Kidney (tissue), 14 donors: ENCODE measurements around the gene CCNH. TPM values are rescaled to one million over a fixed set of nuclear protein-coding genes. Genes with fewer than 3 reads are reported as not detected.

ENCODE experiments used
- DNase-seq, 5 donors: peaks; one replicate each; pipeline ENCODE4 v3.0.0-alpha.2; 2013 to 2020
- FAIRE-seq: peaks from 2 replicates; lab custom pipeline; 2012; peaks lifted over from hg19 to GRCh38; lab: Jason Lieb, UNC
- H3K27ac ChIP-seq, 2 donors: one replicate each; pipeline ENCODE4 v1.7.0; 2013; ENCODE audit warnings: low read depth in 2 of 2, low read length in 2 of 2, inconsistent platforms in 1 of 2
- H3K27me3 ChIP-seq: one replicate; pipeline ENCODE4 v1.7.1; 2013; ENCODE audit warnings: low read length, inconsistent platforms; ENCODE audit not compliant: control insufficient read depth, insufficient read depth
- H3K36me3 ChIP-seq, 3 donors: one replicate each; pipeline versions ENCODE4 v1.7.0 to v1.7.1; 2013; ENCODE audit warnings: low read length in 3 of 3, control low read depth in 1 of 3, inconsistent platforms in 1 of 3; ENCODE audit not compliant: insufficient read depth in 3 of 3, control insufficient read depth in 2 of 3
- H3K4me1 ChIP-seq, 3 donors: one replicate each; pipeline versions ENCODE4 v1.7.0 to v1.7.1; 2013; ENCODE audit warnings: low read length in 3 of 3, inconsistent platforms in 1 of 3, low read depth in 1 of 3; ENCODE audit not compliant: control insufficient read depth in 2 of 3, insufficient read depth in 2 of 3
- H3K4me3 ChIP-seq, 3 donors: one replicate each; pipeline versions ENCODE4 v1.7.0 to v1.8.1; 2013; ENCODE audit warnings: low read length in 3 of 3, control low read depth in 1 of 3, inconsistent platforms in 1 of 3
- H3K9ac ChIP-seq, 3 donors: one replicate each; pipeline versions ENCODE4 v1.7.0 to v1.7.1; 2013; ENCODE audit warnings: low read length in 3 of 3, control low read depth in 1 of 3, inconsistent platforms in 1 of 3
- H3K9me3 ChIP-seq, 3 donors: one replicate each; pipeline versions ENCODE4 v1.7.0 to v1.7.1; 2013; ENCODE audit warnings: low read length in 3 of 3, control low read depth in 1 of 3, inconsistent platforms in 1 of 3; ENCODE audit not compliant: control insufficient read depth in 2 of 3, insufficient read depth in 1 of 3
- intact Hi-C: fragments of 100-400 bp; cut with DNase I; formaldehyde crosslinking; loops from one replicate; pipeline ENCODE4 v1.11.1; 2022
- polyA plus RNA-seq: library from polyadenylated mRNA; stranded (reverse); fragments of 350-450 nt; fragmentation: Illumina TruSeq; extraction: RNeasy Lipid Tissue Mini Kit (QIAGEN cat#74804); gene quantifications from one replicate; pipeline ENCODE4 v1.2.3, GENCODE V29; 2014; ENCODE audit warnings: low read depth, low replicate concordance; ENCODE audit not compliant: insufficient read depth
- total RNA-seq: library from RNA; stranded (reverse); fragmentation: NEBNext Ultra II Directional; extraction: Animal tissue kit (Norgen Biotek cat#: 25700); gene quantifications from one replicate; pipeline ENCODE4 v1.2.1, GENCODE V29; 2021
- TF ChIP-seq, protein P1 (sequence below): IDR thresholded peaks from 3 replicates; pipeline ENCODE4 v1.5.1; 2012; ENCODE audit warnings: mild to moderate bottlenecking, moderate library complexity, borderline replicate concordance; ENCODE audit not compliant: insufficient read depth; ENCODE audit errors: extremely low read depth
- donor health status: control.
- donor health status: control.
- donor health status: control.
- donor health status: control.
- donor health status: control.
- donor health status: DM: yes; HTN: yes; CAD: no.
- donor health status: Normal renal cell carcinoma (clear cell type).

The CCNH gene
- total and polyA plus RNA-seq, 2 donors from 2014 or later: 49.7 to 52.6 TPM

DNA sequence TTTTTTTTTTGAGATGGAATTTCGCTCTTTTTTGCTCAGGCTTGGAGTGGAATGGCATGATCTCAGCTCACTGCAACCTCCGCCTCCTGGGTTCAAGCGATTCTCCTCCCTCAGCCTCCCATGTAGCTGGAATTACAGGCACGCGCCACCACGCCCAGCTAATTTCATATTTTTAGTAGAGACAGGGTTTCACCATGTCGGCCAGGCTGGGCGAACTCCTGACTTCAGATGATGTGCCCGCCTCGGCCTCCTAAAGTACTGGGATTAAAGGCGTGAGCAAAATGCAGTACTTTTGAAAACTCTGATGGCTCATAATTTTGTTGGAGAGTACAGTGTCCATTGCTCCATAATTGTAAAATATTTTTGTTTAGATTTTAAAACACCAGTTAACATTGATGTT lies 52.6 kb downstream of the CCNH start:
- no peaks in the 10 kb centered on the region for H3K27me3 ChIP-seq
- peaks cover 4 to 6% (median 5%) of the 10 kb centered on the region in 3 donors for H3K36me3 ChIP-seq
- no peaks in the 10 kb centered on the region for H3K9me3 ChIP-seq
- no peak for FAIRE-seq
- TF ChIP-seq, protein P1, sequence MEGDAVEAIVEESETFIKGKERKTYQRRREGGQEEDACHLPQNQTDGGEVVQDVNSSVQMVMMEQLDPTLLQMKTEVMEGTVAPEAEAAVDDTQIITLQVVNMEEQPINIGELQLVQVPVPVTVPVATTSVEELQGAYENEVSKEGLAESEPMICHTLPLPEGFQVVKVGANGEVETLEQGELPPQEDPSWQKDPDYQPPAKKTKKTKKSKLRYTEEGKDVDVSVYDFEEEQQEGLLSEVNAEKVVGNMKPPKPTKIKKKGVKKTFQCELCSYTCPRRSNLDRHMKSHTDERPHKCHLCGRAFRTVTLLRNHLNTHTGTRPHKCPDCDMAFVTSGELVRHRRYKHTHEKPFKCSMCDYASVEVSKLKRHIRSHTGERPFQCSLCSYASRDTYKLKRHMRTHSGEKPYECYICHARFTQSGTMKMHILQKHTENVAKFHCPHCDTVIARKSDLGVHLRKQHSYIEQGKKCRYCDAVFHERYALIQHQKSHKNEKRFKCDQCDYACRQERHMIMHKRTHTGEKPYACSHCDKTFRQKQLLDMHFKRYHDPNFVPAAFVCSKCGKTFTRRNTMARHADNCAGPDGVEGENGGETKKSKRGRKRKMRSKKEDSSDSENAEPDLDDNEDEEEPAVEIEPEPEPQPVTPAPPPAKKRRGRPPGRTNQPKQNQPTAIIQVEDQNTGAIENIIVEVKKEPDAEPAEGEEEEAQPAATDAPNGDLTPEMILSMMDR: no peak
- H3K9ac ChIP-seq: no peak overlapping the region
- H3K27ac ChIP-seq: no peak overlapping the region
- intact Hi-C loops: no loop called here
- no peak overlapping the region for H3K4me3 ChIP-seq
- no peaks in the 10 kb centered on the region for H3K4me1 ChIP-seq
- peak in 1 of 5 donors; percentile 39 for DNase-seq

DNA sequence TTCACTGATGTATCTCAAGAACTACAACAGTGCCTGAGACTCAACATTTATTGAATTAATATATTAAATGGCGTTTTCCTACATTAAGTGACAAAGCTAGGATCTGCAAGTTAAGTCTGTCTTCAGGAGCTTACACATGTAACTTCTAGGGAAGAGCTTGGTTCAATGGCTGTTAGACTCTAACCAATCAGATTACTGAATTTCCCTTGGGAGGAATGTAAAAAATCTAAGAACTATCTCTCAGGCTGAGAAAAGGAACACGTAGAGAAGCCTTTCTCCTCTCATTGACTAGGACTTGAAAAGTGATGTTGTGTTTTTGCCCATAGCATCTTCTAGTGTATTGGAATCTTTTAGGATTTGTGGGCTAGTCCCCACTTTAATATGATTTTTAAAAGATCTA lies 53.6 kb downstream of the CCNH start:
- no peak for DNase-seq
- no peak overlapping the region for H3K9ac ChIP-seq
- H3K27me3 ChIP-seq: no peaks in the 10 kb centered on the region
- H3K4me3 ChIP-seq: no peak overlapping the region
- no peak for FAIRE-seq
- no peaks in the 10 kb centered on the region for H3K9me3 ChIP-seq
- peaks cover 0 to 4% (median 2%) of the 10 kb centered on the region in 3 donors for H3K36me3 ChIP-seq
- TF ChIP-seq, protein P1: no peak
- no peaks in the 10 kb centered on the region for H3K4me1 ChIP-seq
- intact Hi-C loops: no loop called here
- H3K27ac ChIP-seq: no peak overlapping the region

DNA sequence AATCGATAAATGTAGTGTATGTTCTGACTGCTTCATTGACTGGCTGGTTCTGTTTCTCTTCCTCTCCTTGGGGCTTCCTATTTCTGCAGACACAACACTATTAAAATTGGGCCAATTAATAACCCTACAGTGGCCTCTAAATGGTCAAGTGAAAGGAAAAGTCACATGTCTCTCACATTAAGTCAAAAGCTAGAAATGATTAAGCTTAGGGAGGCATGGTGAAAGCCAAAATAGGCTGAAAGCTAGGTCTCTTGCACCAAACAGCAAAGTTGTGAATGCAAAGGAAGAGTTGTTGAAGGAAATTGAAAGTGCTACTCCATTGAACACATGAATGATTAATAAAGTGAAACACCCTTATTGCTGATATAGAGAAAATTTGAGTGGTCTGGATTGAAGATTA lies 58.2 kb downstream of the CCNH start:
- Histone ChIP-seq H3K4me1 (no peaks in the 10 kb centered on the region), H3K27ac (no peak overlapping the region), H3K27me3 (no peaks in the 10 kb centered on the region), H3K9ac (no peak overlapping the region), H3K36me3 (peaks cover 0 to 3% (median 2%) of the 10 kb centered on the region in 3 donors), H3K4me3 (no peak overlapping the region), H3K9me3 (no peaks in the 10 kb centered on the region)
- TF ChIP-seq, protein P1: no peak
- FAIRE-seq (peak; percentile 13), DNase-seq (peak in 2 of 5 donors; percentile 36 to 54)
- intact Hi-C loops: no loop called here

DNA sequence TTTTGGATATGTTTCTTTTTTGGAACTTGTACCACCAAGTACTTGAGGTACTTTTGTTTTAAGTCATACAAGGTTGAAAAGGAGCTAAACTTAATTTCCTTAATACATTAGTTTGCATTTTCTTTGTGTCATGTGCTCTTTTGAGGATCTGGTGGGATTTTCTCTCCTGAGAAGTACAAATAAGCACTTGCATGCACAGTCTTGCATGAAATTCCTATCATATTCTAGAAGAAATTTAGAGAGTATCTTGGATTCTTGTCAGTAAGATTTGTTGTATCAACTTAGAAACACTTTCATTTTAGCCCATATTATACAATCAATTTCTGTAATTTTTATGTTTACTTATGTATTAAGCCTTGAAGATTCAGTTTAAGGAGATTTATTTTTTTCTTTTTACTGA lies 64.9 kb downstream of the CCNH start:
- TF ChIP-seq, protein P1: no peak
- no peak for FAIRE-seq

More for the DNA sequence above, 64.9 kb downstream of the CCNH start:
- Histone ChIP-seq H3K4me3 (no peak overlapping the region), H3K4me1 (no peaks in the 10 kb centered on the region), H3K27ac (no peak overlapping the region), H3K9ac (no peak overlapping the region), H3K36me3 (peaks cover 0 to 9% (median 0%) of the 10 kb centered on the region in 3 donors), H3K9me3 (no peaks in the 10 kb centered on the region), H3K27me3 (no peaks in the 10 kb centered on the region)
- intact Hi-C loops: no loop called here
- DNase-seq: no peak
